ENCODE data around the gene HILPDA. TPM values are rescaled to one million over a fixed set of nuclear protein-coding genes. Genes with fewer than 3 reads are reported as not detected.

Gene HILPDA
- total RNA-seq, 2 experiments from 2014 or later, result 1.7 TPM

- Histone ChIP-seq H3K36me3 (ENCODE audit: insufficient read depth, low read length) (no peaks in the 10 kb centered on the region), H3K9me3 (ENCODE audit: control insufficient read depth in 1 of 2, insufficient read depth in 1 of 2, low read length in 2 of 2) (no peaks in the 10 kb centered on the region), H3K27ac (ENCODE audit: low read depth in 1 of 2, low read length in 2 of 2) (no peak overlapping the region), H3K4me3 (ENCODE audit: low read length) (no peak overlapping the region), H3K27me3 (ENCODE audit: control insufficient read depth in 1 of 2, insufficient read depth in 2 of 2, low read length in 2 of 2) (no peaks in the 10 kb centered on the region), H3K4me1 (ENCODE audit: insufficient read depth, low read length) (peaks cover 9% of the 10 kb centered on the region)
- no peaks in the 10 kb centered on the region for H3K9me3 Mint-ChIP-seq
- H3K36me3 Mint-ChIP-seq (ENCODE audit: low read depth), result no peaks in the 10 kb centered on the region
- no peaks in the 10 kb centered on the region for H3K27me3 Mint-ChIP-seq
- ChIA-PET CTCF (interaction anchor here (0.6 kb wide), 1 partner anchor 13 kb away, joined by 4 read pairs; no protein-coding TSS in a partner anchor), POLR2A (no interaction called here)
- DNase-seq (no peak), ATAC-seq (ENCODE audit: poor library complexity) (no peak)
- TF ChIP-seq CTCF (IDR thresholded peaks at IDR 0.05), result no peak
- H3K4me3 Mint-ChIP-seq, result no peak overlapping the region
- no peak overlapping the region for H3K27ac Mint-ChIP-seq
- H3K4me1 Mint-ChIP-seq (ENCODE audit: low read depth), result no peaks in the 10 kb centered on the region
- intact Hi-C loops (cut with DNase I, micrococcal nuclease), result no loop called here
These were observed 13.3 kb upstream of the HILPDA start for GRCh38 chr7:128442356-128442755.

- Histone ChIP-seq H3K36me3 (ENCODE audit: insufficient read depth, low read length) (no peaks in the 10 kb centered on the region), H3K27ac (ENCODE audit: low read depth in 1 of 2, low read length in 2 of 2) (no peak overlapping the region), H3K9me3 (ENCODE audit: control insufficient read depth in 1 of 2, insufficient read depth in 1 of 2, low read length in 2 of 2) (no peaks in the 10 kb centered on the region), H3K4me1 (ENCODE audit: insufficient read depth, low read length) (peaks cover 9% of the 10 kb centered on the region), H3K4me3 (ENCODE audit: low read length) (no peak overlapping the region), H3K27me3 (ENCODE audit: control insufficient read depth in 1 of 2, insufficient read depth in 2 of 2, low read length in 2 of 2) (no peaks in the 10 kb centered on the region)
- intact Hi-C loops (cut with DNase I, micrococcal nuclease), result no loop called here
- ATAC-seq (ENCODE audit: poor library complexity), result no peak
- CTCF ChIA-PET, result interaction anchor here (0.8 to 1.9 kb wide), 2 partner anchors 10 to 17 kb away, joined by 3 to 5 read pairs; no protein-coding TSS in a partner anchor
- DNase-seq, result no peak
- H3K36me3 Mint-ChIP-seq (ENCODE audit: low read depth), result no peaks in the 10 kb centered on the region
- no peak overlapping the region for H3K27ac Mint-ChIP-seq
- H3K4me3 Mint-ChIP-seq, result no peak overlapping the region
- TF ChIP-seq CTCF (IDR thresholded peaks at IDR 0.05), result no peak
- no peaks in the 10 kb centered on the region for H3K27me3 Mint-ChIP-seq
- POLR2A ChIA-PET, result interaction anchor here (0.9 kb wide), 1 partner anchor 17 kb away, joined by 3 read pairs; no protein-coding TSS in a partner anchor
- H3K4me1 Mint-ChIP-seq (ENCODE audit: low read depth), result no peaks in the 10 kb centered on the region
- H3K9me3 Mint-ChIP-seq, result no peaks in the 10 kb centered on the region
These were observed 11.7 kb upstream of the HILPDA start for GRCh38 chr7:128443831-128444600.

- Mint-ChIP-seq H3K27me3 (no peaks in the 10 kb centered on the region), H3K9me3 (no peaks in the 10 kb centered on the region), H3K27ac (no peak overlapping the region), H3K36me3 (ENCODE audit: low read depth) (no peaks in the 10 kb centered on the region), H3K4me1 (ENCODE audit: low read depth) (no peaks in the 10 kb centered on the region), H3K4me3 (no peak overlapping the region)
- POLR2A ChIA-PET, result no interaction called here
- intact Hi-C loops (cut with DNase I, micrococcal nuclease), result no loop called here
- Histone ChIP-seq H3K36me3 (ENCODE audit: insufficient read depth, low read length) (no peaks in the 10 kb centered on the region), H3K4me1 (ENCODE audit: insufficient read depth, low read length) (peaks cover 9% of the 10 kb centered on the region), H3K9me3 (ENCODE audit: control insufficient read depth in 1 of 2, insufficient read depth in 1 of 2, low read length in 2 of 2) (no peaks in the 10 kb centered on the region), H3K4me3 (ENCODE audit: low read length) (no peak overlapping the region), H3K27ac (ENCODE audit: low read depth in 1 of 2, low read length in 2 of 2) (no peak overlapping the region), H3K27me3 (ENCODE audit: control insufficient read depth in 1 of 2, insufficient read depth in 2 of 2, low read length in 2 of 2) (no peaks in the 10 kb centered on the region)
- CTCF ChIA-PET, result no interaction called here
- no peak for TF ChIP-seq CTCF (IDR thresholded peaks at IDR 0.05)
- DNase-seq (no peak), ATAC-seq (ENCODE audit: poor library complexity) (no peak)
These were observed 9.4 kb upstream of the HILPDA start for GRCh38 chr7:128446306-128446705.
